DMS 273 treated with DMSO at 0.1 percent for 48 hours (cell line): Measurements from ENCODE around the gene C5orf34.
A peak's percentile ranks its signal among the peaks of the same experiment; 100 is the strongest.
"Not testable (repeated sequence)": the region's sequence is repeated elsewhere in the genome, so short reads cannot be mapped to it uniquely, and the experiment has no call there.

Source experiments
- DNase-seq: peaks from one replicate; lab custom pipeline; 2025; lab: John Stamatoyannopoulos, UW

The C5orf34 gene

GRCh38 chr5:43514025-43514424, 923 bp downstream of the C5orf34 start:
- no peak for DNase-seq

- DNase-seq = not testable (repeated sequence)
Measured at GRCh38 chr5:43511062-43511461, 3.9 kb downstream of the C5orf34 start.

- DNase-seq = no peak
Measured at GRCh38 chr5:43498581-43498980, 16.4 kb downstream of the C5orf34 start.

GRCh38 chr5:43497311-43498104, 17.4 kb downstream of the C5orf34 start:
- DNase-seq = no peak

GRCh38 chr5:43491326-43491725, 23.6 kb downstream of the C5orf34 start:
- DNase-seq = no peak

GRCh38 chr5:43486353-43486752, 28.6 kb downstream of the C5orf34 start:
- no peak for DNase-seq

GRCh38 chr5:43485406-43485805, 29.5 kb downstream of the C5orf34 start:
- no peak for DNase-seq

- peak; percentile 71 for DNase-seq
Measured at GRCh38 chr5:43484106-43484849, 30.7 kb downstream of the C5orf34 start.

- peak; percentile 75 for DNase-seq
Measured at GRCh38 chr5:43483298-43484105, 31.4 kb downstream of the C5orf34 start, which contains the start of gene TMEM267. Gene TMEM267, minus strand, starts transcription at chr5:43483865. Its CDS starts 29,896 bp downstream, at chr5:43453969.

- DNase-seq = no peak
Measured at GRCh38 chr5:43482490-43483297, 32.3 kb downstream of the C5orf34 start.

- DNase-seq = no peak
Measured at GRCh38 chr5:43469671-43470391, 45.1 kb downstream of the C5orf34 start.

- DNase-seq = no peak
Measured at GRCh38 chr5:43467100-43467499, 47.8 kb downstream of the C5orf34 start.

GRCh38 chr5:43465455-43465854, 49.5 kb downstream of the C5orf34 start:
- DNase-seq = not testable (repeated sequence)

GRCh38 chr5:43461066-43461465, 53.9 kb downstream of the C5orf34 start:
- no peak for DNase-seq

GRCh38 chr5:43456556-43456955, 58.4 kb downstream of the C5orf34 start:
- no peak for DNase-seq

- DNase-seq = not testable (repeated sequence)
Measured at GRCh38 chr5:43441575-43441974, 73.4 kb downstream of the C5orf34 start.

GRCh38 chr5:43437062-43437660, 77.8 kb downstream of the C5orf34 start:
- no peak for DNase-seq
